H4 (cell line): Measurements from ENCODE around the gene TAPT1. TPM values are rescaled to one million over a fixed set of nuclear protein-coding genes. Genes with fewer than 3 reads are reported as not detected.

ENCODE experiments used
- total RNA-seq: library from RNA; depleted of rRNA; stranded (reverse); fragments of >200 nt; shearing (Covaris generic); gene quantifications from 2 replicates; pipeline ENCODE4 v1.2.3, GENCODE V29; 2014; rRNA removed

TAPT1 gene
- total RNA-seq, 1 experiment from 2014 or later = 18.6 TPM

Other genes with a start within 250 kb of the TAPT1 start
- gene PROM1, start 142.4 kb downstream of the TAPT1 start, total RNA-seq = not detected in 2 replicates